ENCODE measurements around the gene CHST4.
A peak's percentile ranks its signal among the peaks of the same experiment; 100 is the strongest.
"Not testable (repeated sequence)": the region's sequence is repeated elsewhere in the genome, so short reads cannot be mapped to it uniquely, and the experiment has no call there.

CHST4 gene

DNA sequence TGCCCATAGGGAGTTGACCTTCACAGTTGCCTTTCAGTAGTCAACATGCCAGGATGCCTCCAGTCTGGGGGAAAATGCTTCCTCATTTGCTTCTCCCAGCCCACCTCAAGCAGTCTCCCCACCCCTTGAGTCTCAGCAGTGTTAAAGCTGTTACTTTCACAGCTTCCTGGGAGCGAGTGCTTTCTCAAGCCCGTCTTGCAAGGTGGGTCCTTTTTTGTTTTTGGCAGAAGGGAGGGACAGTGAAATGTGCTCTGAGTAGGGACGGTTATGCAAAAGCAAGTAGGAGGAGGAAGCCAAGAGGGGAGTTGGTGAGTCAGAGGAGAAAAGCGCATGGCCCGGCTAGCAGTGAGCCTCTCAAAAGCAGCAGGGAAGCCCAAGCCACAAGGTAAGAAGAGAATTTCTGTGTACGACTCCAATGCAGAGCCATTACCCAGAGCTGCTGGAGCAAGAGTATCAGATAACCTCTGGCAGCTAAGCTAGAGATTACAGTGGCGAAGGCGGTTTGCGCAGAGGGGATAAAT lies at the start of gene CHST4:
TSS of gene CHST4 (plus strand) at position 316 of the 521 bp plus-strand sequence. CDS start 10,252 bp downstream, outside the sequence.
- no peak for DNase-seq

DNA sequence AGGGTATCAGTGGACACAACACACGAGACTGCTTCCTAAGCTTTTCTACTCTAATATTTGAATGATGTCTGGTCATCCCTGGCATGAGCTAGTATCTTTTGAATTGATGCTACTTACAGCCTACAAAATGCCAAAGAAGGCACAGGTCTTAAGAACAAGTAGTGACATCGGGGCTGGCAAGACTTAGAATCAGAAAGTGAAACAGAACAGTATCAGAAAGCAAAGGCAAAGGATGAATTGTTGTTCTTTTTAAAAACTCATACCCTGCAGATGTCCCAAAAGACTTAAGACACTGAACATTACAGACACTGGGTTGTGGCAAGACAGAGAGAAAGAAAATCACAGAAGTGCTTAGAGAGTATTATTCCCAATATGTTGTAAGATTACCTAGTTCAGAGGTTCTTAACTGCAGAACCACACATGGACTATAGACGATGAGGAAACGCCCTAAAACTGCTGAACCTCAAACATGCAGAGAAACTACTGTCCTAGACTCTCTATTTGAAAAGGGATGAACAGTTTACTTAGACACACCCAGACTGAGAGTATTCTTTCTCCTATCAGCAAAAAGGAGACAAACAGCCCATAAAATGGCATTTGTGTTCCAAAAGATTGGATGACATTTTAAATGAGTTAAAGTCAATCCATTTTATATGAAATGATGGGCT lies 49.6 kb upstream of the CHST4 start:
- no peak for DNase-seq

DNA sequence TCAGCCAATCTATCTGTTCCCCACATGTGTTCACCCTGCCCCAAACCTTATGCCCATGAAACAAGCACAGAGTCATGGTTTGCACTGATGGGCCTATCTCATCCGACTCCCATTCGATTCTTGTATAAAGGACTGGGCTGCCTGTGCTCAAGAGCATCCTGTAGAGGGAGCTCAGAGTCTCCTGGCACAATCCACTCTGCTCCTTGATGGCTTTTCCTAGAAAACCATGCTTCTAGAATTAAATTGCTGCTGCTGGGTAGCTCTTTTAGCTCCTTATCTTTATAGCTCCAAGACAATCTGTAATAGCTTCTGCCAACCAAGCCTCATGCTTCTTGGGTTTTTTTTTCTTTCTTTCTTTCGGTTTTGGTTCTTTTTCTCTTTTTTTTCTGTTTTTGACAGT lies 46.8 kb upstream of the CHST4 start:
- DNase-seq = no peak

DNA sequence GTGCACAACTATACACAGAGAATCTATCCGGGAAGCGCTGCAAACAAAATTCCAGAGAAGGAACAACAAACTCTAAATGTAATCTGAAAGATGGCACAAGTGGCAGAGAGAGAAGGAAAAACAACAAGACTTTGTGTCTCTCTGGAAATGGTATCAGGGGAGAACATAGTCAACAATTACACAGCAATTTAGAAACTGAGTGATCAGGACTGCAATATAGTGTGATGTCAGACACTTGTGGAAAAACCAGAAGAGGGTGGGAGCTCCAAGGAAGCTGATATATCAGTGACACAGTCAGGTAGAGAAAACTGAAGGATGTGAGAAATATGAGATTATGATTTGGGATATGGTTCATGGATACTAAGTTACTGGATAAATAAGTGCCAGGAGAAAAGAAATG lies 45.3 kb upstream of the CHST4 start:
- DNase-seq = no peak

DNA sequence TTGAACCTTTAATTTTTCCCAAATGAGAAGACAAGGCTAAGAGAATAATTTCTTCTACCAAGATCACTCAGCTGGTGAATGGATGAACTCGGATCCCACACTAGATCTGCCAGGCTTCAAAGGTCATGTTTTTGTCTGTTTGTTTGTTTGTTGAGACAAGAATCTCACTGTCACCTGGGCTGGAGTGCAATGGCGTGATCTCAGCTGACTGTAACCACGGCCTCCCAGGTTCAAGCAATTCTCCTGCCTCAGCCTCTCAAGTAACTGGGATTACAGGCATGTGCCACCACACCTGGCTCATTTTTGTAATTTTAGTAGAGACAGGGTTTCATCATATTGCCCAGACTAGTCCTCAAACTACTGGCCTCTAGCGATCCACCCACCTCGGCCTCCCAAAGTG lies 43.7 kb upstream of the CHST4 start:
- no peak for DNase-seq

DNA sequence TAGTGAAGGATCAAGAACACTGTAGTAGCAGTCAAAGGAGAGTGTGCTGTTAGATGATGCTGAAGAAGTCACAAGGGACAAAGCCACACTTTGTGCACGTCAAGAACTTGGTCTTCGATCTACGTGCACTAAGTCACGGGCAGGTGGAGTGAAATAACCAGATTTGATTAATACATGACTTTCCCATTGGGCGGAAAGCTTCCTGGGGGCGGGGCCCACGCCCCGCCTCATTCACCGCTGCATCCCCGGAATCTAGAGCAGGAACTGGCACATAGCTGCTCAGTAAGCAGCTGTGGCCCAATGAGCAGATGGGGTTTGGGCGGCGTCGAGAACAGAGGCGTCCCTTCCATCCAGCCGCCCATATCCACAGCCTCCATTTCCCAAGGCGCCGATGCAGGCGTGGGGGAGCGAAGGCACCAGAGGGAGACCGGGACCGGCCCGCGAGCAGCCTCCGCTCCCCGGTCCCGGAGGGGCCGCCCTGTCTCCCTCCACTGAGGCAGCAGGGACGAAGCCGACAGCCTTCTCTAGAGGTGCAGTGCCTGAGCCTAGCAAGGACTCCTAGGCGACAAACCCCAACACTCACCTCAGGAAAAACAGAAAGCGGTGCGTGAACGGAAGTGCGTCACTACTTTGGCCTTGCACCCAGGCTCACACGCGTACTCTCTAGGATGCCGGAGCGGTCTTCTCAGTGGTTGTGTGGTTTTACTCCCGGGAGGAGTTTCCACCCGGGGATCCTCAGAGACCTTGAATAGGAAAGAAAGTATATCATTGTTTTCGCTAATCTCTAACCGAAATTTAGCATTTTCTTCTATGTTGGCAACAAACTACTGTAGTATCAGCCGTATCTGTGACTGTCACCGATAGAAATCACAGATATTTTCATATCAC lies 42.0 kb upstream of the CHST4 start:
- DNase-seq = peak; percentile 57

DNA sequence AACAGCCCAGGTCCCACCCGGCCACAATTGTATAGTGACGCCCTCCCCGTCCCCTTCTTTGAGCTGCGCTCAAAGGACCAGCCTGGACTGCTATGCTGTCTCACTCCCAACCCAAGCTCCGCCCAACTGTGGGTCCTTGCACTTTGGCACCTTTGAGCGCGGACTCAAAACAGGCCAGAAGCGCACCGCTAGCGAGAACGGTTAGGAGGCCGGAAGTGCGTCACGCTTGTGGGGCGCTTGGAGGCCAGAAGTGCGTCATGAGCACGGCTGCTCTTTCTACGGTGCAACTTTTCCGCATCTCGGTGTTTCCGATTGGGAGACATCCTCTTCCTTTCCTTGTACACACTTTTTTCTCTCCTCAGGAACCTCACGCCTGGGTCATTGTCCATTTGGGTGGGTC lies 37.1 kb upstream of the CHST4 start, which contains the start of gene ZNF19:
TSS of gene ZNF19 (minus strand) at position 203 of the 400 bp plus-strand sequence. CDS start 7,210 bp downstream, outside the sequence.
- no peak for DNase-seq

DNA sequence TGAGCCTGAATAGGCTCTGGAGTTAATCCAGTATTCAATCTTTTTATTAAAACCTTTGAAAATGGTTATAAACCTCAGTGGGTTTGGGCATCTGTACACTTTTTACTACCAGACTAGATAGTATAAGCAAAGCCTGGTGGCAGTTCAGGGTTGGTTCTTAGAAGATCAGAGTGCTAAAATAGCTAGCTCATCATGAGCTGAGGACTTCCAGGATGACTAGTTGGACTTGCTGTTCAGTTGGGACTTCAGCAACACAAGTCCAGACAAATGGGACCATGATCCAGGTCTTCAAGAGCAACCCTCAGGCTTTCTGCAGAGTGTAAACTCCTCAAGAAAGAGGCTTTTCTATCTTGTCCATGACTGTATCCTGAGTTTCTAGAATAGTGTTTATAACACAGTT lies 35.9 kb upstream of the CHST4 start:
- no peak for DNase-seq

DNA sequence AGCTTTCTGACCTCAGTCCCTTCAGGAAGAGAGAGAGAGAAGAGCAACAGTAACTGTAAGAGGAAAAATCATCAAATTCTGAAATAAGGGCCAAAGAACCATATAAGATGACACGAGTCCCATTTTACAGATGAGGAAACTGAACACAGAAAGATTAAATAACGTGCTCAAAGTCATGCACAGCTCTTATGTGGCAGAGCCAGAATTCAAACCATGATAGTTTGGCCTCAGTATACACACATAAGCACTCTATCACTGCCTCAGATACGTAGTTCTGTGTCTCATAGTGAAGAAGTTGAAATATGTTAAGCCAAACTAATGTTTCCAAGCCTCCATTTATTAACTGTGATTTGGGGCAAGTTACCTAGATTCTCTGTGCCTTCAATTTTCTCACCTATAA lies 35.2 kb upstream of the CHST4 start:
- DNase-seq = no peak

DNA sequence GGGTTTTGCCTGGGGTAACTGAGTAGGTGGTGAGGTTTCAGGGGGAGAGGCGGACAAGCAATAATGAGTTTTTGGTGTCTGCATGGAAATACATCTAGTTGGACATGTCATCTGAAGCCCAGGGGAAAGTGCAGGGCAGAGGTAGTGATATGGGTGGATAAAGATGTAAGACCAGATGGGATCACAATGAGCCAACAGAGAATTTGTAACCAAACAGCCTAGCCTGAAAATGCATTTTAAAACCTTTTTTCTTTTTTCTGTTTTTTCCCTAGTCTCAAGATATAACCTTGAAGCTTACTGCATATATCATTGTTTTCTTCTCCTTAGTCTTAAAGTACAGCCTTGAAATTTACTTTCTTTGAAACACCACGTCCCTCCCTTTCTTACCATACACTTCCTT lies 33.4 kb upstream of the CHST4 start:
- DNase-seq = no peak

DNA sequence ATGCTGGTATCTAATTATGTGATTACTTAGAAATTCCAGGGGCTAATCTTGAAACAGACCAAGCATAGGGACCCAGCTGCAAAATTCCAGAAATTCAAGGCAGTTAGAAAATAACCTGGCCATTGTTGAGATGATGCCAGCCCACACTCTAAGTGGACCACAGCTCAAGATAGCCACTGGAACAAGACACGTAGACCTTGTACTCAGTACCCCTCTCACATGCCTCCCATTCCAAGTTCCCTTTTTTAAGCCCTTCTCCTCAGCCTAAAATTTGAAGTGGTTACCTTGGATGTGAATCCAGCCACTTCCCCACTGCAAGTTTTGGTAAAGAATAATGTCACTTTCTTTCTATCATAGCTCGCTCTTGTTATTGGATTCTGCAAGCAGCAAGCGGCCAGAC lies 33.0 kb upstream of the CHST4 start:
- DNase-seq = no peak

DNA sequence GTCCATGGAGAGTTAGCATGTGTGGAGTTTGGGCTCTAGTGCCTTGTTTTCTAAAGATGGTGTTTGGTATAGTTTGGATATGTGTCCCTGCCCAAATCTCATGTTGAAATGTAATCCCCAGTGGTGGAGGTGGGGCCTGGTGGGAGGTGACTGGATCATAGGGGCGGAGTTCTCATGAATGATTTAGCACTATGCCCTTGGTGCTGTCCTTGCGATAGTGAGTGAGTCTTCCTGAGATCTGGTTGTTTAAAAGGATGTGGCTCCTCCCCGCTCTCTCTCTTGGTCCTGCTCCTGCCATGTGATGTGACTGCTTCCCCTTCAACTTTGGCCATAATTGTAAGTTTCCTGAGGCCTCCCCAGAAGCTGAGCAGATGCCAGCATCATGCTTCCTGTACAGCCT lies 28.2 kb upstream of the CHST4 start:
- no peak for DNase-seq

DNA sequence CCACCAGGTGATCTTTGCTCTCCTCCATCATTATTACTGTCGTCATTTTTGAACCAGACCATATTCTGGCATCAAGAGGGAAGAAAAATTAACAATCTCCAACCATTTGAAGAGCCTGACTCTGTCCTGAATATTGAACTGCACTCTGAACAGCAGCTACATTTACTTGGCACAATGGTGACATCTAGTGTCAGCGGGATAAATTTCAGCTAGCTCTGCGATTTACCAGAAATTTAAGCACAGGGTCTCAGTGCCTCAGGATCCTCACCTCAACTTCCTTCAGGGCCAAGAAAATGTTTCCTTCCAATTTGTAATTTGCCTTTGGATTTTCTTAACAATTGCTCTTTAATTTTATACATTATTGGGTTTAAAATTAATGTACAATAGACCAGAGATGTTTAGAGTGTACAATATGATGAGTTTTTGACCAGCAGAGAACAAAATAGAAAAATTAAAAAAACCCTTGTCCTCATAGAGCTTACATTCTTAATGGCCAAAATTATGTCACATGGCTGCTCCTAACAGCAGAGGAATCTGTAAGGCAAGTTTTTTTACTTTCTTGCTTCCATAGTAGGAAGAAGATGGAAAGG lies 26.4 kb upstream of the CHST4 start:
- DNase-seq = no peak

DNA sequence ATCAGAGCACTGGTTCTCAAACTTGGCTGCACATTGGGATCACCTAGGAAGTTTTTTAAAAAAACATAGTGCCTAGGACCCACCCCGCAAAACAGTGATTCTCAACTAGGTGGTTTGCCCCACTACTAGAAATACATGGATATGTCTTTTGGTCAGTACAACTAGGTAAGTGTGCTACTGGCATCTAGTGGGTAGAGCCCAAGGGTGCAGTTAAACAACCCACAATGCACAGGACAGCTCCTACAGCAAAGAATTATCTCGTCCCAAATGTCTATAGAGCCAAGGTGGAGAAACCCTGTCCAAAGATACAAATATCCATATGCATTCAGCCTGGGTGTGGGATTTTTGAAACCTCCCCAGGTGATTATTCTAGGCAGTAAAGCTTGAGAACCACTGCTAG lies 25.3 kb upstream of the CHST4 start:
- DNase-seq = no peak

DNA sequence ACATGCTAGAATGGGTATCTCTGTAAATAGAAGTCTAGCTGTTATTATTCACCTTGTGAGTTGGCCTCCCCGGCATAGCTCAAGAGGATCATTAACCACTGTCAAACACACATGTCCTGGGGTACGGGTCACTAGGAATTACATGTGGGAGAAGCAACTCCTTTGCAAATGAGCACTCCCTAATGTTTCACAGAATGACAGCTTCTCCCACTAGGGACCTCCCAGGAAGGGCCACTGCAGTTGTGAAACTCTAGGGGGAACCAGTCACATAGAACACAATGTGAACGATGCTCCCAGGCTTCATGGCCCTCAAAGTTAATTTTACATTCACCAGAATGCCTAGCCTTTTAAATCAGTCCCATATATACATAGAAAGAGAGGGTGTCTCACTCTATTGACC lies 24.7 kb upstream of the CHST4 start:
- no peak for DNase-seq

DNA sequence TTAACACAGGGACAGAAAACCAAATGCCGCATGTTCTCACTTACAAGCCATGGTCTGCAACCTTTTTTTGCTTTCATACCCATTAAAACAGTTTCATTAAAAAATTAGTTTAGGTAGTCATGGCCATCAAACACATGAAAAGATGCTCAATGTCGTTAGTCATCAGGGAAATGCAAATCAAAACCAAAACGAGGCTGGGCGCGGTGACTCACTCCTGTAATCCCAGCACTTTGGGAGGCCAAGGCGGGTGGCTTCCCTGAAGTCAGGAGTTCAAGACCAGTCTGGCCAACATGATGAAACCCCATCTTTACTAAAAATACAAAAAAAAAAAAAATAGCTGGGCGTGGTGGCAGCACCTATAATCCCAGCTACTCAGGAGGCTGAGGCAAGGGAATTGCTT lies 22.2 kb upstream of the CHST4 start:
- DNase-seq = not testable (repeated sequence)

DNA sequence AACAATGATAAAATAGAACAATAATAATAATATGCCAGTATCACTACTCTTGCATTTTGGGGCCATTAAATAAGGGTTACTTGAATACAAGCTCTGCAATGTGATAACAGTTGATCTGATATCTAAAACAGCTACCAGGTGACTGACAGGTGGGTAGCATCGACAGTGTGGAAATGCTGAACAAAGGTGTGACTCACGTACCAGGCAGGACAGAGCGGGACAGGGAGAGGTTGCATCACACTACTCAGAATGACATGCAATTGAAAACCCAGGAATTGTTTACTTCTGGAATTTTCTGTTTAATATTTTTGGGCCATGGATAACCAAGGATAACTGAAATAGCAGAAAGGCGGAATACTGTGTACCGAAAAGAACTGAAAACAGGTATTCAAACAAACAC lies 21.3 kb upstream of the CHST4 start:
- no peak for DNase-seq

DNA sequence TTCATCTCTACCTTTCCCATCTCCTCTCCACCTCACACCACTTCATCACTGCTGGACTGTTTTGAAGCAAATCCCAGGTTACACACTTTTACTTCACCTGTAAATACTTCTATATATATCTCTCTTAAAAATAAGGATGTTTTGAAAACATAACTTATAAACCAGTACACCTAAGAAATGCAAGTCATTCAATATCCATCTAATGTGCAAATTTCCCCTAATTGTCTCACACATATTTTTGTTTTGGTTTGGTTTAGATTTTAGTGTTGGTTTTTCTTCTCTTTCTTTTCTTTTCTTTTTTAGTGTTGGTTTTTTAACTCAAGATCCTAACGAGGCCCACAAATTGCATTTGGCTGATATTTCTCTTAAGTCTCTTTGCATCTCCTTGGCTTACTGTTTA lies 19.2 kb upstream of the CHST4 start:
- no peak for DNase-seq

DNA sequence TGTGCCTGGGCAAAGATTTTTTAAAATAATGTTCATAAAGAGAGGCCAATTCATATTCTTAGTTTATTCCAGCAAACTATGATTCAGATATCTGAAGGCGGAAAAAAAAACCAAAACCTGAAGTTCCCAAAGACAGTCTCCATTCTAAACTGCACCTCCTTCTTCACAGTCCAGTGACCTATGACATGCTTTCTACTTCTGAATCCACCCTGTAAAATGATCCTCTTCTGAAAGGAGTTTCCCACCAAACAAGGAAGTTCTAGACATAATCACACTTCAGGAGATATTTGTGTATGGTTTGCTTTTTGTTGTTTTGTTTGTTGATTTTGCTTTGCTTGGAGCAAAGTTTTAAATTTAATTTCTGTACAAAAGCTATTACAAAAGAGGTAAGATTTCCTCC lies 12.9 kb upstream of the CHST4 start:
- no peak for DNase-seq

DNA sequence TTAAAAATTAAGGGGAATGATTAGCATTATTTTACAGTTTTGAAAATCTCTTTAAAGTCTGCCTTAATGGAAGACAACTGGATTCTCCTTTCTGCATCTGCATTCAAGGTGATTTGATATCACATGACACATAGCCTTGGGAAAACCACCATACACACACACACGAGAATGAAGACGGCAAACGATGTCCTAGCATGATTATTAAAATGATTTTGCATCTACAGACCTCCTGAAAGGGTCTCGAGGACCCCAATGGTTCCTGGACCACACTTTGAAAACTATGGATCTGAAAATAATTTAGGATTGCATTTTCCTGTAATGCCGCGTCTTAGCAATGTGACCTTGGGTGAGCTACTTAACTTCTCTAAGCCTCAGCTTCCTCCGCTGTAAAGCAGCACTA lies 11.8 kb upstream of the CHST4 start:
- DNase-seq = no peak

DNA sequence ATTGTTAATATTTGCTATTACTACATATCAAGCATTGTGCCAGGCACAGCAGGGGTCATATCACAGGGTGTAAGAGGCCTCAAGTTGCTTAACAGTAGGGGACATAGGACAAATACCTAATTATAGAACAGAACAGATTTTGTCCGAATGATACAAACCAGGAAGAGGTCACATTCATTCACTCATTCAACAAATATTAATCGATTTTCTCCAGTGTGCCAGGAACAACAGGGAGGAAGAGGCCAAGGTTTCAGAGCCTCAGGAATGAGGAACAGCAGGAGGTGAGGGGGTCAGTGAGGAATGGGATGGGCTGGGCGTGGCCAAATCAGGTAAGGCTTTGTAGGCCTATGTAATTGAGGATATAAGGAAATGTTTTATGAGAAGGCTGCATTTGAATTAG lies 11.2 kb upstream of the CHST4 start:
- no peak for DNase-seq

DNA sequence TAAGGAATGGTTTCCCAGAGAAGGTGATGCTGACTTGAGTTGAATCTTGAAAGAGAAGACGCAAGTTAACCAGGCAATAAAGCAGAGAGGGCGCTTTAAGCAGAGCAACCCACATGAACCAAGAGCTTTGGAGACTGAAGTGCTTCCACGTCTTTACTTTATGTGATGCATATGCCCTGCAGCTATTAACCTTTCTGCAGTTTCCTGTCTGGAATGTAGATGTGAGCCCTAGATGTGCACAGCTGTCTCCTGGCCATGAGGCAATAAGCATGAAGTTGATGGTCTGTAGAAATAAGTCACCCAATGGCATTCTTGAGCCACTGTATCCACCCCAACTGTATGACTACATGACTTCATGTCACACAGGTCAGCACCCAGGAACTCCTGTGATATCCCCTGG lies 5.7 kb upstream of the CHST4 start:
- DNase-seq = no peak

Data from NCI-H446 treated with DMSO at 0.1 percent for 48 hours (cell line).